IMR-90 (cell line): ENCODE results near the gene FBN3.

Experiments used
- CHD1 ChIP-seq: IDR thresholded peaks from 2 replicates; pipeline ENCODE4 v1.6.1; 2012; ENCODE audit warnings: low read depth, low read length, improper control_type of control experiment
- MXI1 ChIP-seq: IDR thresholded peaks from 2 replicates; pipeline ENCODE4 v1.6.1; 2012; ENCODE audit warnings: low read depth, mild to moderate bottlenecking, low read length, moderate library complexity, borderline replicate concordance
- POLR2A ChIP-seq: IDR thresholded peaks from 2 replicates; pipeline ENCODE4 v1.6.1; 2012; ENCODE audit warnings: mild to moderate bottlenecking, low read depth, low read length
- RAD21 ChIP-seq: IDR thresholded peaks from 2 replicates; pipeline ENCODE4 v1.6.1; 2012; ENCODE audit warnings: low read length, improper control_type of control experiment
- RCOR1 ChIP-seq: IDR thresholded peaks from 2 replicates; pipeline ENCODE4 v1.6.1; 2012; ENCODE audit warnings: mild to moderate bottlenecking, low read length, improper control_type of control experiment; ENCODE audit not compliant: insufficient replicate concordance
- SMC3 ChIP-seq: fragments of 150-350 bp; IDR thresholded peaks from 2 replicates; pipeline ENCODE4 v1.6.1; 2016; ENCODE audit warnings: low read depth, mild to moderate bottlenecking, antibody characterized with exemption, low read length, moderate library complexity
- TF ChIP-seq, protein P1 (sequence below): conservative IDR thresholded peaks from 2 replicates; pipeline ENCODE4 v1.5.1; 2012; ENCODE audit warnings: mild to moderate bottlenecking, low read depth, low read length, improper control_type of control experiment
- TF ChIP-seq, protein P2 (sequence below): fragments of 150-350 bp; IDR thresholded peaks from 2 replicates; pipeline ENCODE4 v1.6.1; 2016; ENCODE audit warnings: low read depth, mild to moderate bottlenecking, low read length, moderate library complexity, borderline replicate concordance

DNA sequence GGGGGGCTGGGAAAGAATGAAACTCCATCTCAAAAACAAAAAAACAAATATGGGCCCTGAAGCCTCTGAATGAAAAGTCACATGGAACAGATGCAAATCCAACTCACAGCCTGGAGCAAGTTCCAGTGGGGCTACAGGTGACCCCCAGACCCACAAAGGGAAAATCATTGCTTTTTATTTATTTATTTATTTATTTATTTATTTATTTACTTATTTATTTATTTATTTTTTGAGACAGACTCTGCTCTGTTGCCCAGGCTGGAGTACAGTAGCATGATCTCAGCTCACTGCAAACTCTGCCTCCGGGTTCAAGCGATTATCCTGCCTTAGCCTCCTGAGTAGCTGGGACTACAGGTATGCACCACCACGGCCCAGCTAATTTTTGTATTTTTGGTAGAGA lies 110.2 kb downstream of the FBN3 start:
- TF ChIP-seq, protein P1, sequence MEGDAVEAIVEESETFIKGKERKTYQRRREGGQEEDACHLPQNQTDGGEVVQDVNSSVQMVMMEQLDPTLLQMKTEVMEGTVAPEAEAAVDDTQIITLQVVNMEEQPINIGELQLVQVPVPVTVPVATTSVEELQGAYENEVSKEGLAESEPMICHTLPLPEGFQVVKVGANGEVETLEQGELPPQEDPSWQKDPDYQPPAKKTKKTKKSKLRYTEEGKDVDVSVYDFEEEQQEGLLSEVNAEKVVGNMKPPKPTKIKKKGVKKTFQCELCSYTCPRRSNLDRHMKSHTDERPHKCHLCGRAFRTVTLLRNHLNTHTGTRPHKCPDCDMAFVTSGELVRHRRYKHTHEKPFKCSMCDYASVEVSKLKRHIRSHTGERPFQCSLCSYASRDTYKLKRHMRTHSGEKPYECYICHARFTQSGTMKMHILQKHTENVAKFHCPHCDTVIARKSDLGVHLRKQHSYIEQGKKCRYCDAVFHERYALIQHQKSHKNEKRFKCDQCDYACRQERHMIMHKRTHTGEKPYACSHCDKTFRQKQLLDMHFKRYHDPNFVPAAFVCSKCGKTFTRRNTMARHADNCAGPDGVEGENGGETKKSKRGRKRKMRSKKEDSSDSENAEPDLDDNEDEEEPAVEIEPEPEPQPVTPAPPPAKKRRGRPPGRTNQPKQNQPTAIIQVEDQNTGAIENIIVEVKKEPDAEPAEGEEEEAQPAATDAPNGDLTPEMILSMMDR, result no peak
- TF ChIP-seq MXI1 (no peak), RCOR1 (no peak), RAD21 (no peak), SMC3 (no peak), POLR2A (no peak), CHD1 (no peak)
- TF ChIP-seq, protein P2, sequence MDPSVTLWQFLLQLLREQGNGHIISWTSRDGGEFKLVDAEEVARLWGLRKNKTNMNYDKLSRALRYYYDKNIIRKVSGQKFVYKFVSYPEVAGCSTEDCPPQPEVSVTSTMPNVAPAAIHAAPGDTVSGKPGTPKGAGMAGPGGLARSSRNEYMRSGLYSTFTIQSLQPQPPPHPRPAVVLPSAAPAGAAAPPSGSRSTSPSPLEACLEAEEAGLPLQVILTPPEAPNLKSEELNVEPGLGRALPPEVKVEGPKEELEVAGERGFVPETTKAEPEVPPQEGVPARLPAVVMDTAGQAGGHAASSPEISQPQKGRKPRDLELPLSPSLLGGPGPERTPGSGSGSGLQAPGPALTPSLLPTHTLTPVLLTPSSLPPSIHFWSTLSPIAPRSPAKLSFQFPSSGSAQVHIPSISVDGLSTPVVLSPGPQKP, result no peak
